Measurements from ENCODE around the gene PADI3. TPM values are rescaled to one million over a fixed set of nuclear protein-coding genes. Genes with fewer than 3 reads are reported as not detected.

PADI3 gene, protein sequence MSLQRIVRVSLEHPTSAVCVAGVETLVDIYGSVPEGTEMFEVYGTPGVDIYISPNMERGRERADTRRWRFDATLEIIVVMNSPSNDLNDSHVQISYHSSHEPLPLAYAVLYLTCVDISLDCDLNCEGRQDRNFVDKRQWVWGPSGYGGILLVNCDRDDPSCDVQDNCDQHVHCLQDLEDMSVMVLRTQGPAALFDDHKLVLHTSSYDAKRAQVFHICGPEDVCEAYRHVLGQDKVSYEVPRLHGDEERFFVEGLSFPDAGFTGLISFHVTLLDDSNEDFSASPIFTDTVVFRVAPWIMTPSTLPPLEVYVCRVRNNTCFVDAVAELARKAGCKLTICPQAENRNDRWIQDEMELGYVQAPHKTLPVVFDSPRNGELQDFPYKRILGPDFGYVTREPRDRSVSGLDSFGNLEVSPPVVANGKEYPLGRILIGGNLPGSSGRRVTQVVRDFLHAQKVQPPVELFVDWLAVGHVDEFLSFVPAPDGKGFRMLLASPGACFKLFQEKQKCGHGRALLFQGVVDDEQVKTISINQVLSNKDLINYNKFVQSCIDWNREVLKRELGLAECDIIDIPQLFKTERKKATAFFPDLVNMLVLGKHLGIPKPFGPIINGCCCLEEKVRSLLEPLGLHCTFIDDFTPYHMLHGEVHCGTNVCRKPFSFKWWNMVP
- 10 to 100 TPM in 1 of 4 donors, 1 to 10 TPM in 2, not detected in 1; 2.4 to 11.2 (median 2.7) TPM for total RNA-seq

DNA sequence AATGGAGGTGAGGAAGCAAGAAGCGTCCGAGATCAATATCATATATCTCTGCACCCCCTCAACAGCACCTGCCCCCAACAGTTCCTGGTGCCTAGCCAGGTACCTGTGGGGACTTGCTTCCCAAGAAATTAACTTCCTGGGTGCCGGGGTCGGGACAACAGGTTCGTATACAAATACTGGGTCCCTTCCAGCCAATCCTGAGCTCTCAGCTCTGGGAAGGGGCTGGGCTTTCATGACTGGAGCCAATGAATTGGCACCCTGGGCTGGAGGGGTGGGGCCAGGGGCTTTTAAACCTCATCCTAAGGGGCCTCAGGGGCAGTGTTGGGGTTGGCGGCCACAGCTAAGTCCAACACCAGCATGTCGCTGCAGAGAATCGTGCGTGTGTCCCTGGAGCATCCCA, at the start of gene PADI3:
Gene PADI3 (plus strand): TSS at position 318 of the 400 bp plus-strand sequence. CDS start 40 bp downstream, at position 358.
- H3K4me1 ChIP-seq: peaks cover 12% of the 10 kb centered on the region
- H3K4me3 ChIP-seq: no peak within 1 kb of the TSS
- no peak for DNase-seq (ENCODE audit: low spot score in 2 of 2)
- H3K27me3 ChIP-seq: peaks cover 13% of the 10 kb centered on the region
- WGBS: 66% methylated on average over 9 of the region's 9 CpGs
- TF ChIP-seq POLR2A (IDR thresholded peaks at IDR 0.05) (no peak), EP300 (IDR thresholded peaks at IDR 0.05) (no peak), POLR2AphosphoS5 (IDR thresholded peaks at IDR 0.05) (no peak)
- TF ChIP-seq, protein P1, sequence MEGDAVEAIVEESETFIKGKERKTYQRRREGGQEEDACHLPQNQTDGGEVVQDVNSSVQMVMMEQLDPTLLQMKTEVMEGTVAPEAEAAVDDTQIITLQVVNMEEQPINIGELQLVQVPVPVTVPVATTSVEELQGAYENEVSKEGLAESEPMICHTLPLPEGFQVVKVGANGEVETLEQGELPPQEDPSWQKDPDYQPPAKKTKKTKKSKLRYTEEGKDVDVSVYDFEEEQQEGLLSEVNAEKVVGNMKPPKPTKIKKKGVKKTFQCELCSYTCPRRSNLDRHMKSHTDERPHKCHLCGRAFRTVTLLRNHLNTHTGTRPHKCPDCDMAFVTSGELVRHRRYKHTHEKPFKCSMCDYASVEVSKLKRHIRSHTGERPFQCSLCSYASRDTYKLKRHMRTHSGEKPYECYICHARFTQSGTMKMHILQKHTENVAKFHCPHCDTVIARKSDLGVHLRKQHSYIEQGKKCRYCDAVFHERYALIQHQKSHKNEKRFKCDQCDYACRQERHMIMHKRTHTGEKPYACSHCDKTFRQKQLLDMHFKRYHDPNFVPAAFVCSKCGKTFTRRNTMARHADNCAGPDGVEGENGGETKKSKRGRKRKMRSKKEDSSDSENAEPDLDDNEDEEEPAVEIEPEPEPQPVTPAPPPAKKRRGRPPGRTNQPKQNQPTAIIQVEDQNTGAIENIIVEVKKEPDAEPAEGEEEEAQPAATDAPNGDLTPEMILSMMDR (IDR thresholded peaks at IDR 0.05): no peak
- no peak within 1 kb of the TSS for H3K27ac ChIP-seq
- no peaks in the 10 kb centered on the region for H3K9me3 ChIP-seq
- no peaks in the 10 kb centered on the region for H3K36me3 ChIP-seq

DNA sequence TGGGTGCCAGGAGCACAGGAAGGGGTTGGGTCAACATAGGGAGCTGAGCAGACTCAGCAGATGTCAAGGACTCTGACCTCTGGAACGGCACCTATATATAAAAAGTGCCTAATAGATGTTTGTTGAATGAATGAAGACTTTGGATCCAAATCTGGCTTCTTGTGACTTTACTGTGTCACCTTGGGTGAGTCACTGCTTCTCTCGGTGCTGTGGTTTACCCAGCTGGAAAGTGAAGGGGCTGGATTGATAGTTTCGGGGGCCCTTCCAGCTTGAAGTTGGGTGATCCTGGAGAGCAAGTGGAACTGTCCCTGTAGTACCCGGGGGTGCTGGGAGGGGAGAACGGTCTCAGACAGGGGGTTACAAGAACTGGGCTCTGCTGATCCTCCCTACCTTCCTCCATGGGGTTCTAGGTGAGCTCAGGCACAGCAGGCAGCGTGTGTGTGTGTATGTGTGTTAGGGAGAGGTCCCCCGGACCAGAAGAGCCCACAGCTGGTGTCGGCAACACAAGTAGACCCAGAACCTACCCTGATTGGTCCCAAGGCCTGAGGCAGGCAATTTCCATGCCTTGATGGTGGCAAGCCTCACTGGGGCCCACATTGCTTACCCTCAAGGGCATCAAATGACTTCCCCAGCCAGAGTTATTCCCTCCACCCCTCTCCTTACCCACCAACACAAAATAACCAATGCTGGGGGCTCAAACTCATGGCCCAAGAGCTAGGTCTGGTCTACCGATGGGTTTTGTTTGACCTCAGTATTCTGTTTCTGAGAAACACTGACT, 49.4 kb upstream of the PADI3 start:
- 90% methylated on average over 6 of the region's 9 CpGs for WGBS
- DNase-seq (ENCODE audit: low spot score in 2 of 2): peak; percentile 50 to 59

DNA sequence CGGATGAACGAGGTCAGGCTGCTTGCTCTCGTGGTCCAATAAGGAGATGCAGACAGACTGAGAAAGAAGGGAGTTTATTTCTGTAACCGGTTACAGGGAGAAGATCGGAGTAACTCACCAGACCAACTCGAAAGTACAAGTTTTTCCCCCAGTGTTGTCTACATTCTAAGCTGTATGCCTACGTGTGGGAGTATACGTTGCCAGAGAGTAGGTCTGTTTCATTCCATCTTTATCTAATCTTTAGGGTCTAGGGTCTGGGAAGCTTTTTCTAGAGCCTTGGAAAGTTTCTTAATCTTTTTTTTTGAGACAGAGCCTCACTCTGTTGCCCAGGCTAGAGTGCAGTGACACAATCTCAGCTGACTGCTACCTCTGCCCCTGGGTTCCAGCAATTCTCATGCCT, 48.7 kb upstream of the PADI3 start:
- H3K4me3 ChIP-seq: no peak overlapping the region
- H3K4me1 ChIP-seq: no peaks in the 10 kb centered on the region
- DNase-seq (ENCODE audit: low spot score in 2 of 2): no peak
- TF ChIP-seq, protein P1 (IDR thresholded peaks at IDR 0.05): no peak
- no peak for TF ChIP-seq EP300 (IDR thresholded peaks at IDR 0.05)
- no peak for TF ChIP-seq POLR2A (IDR thresholded peaks at IDR 0.05)
- no peak for TF ChIP-seq POLR2AphosphoS5 (IDR thresholded peaks at IDR 0.05)
- no peaks in the 10 kb centered on the region for H3K9me3 ChIP-seq
- H3K27me3 ChIP-seq: peaks cover 19% of the 10 kb centered on the region
- no peaks in the 10 kb centered on the region for H3K36me3 ChIP-seq
- WGBS: 82% methylated on average over 8 of the region's 8 CpGs
- H3K27ac ChIP-seq: no peak overlapping the region

More for the DNA sequence above, 49.4 kb upstream of the PADI3 start:
- Histone ChIP-seq H3K27me3 (peaks cover 16% of the 10 kb centered on the region), H3K4me3 (no peak overlapping the region), H3K36me3 (no peaks in the 10 kb centered on the region), H3K9me3 (no peaks in the 10 kb centered on the region), H3K27ac (no peak overlapping the region), H3K4me1 (no peaks in the 10 kb centered on the region)
- no peak for TF ChIP-seq EP300 (IDR thresholded peaks at IDR 0.05)
- no peak for TF ChIP-seq POLR2A (IDR thresholded peaks at IDR 0.05)
- TF ChIP-seq, protein P1 (IDR thresholded peaks at IDR 0.05): no peak
- no peak for TF ChIP-seq POLR2AphosphoS5 (IDR thresholded peaks at IDR 0.05)

DNA sequence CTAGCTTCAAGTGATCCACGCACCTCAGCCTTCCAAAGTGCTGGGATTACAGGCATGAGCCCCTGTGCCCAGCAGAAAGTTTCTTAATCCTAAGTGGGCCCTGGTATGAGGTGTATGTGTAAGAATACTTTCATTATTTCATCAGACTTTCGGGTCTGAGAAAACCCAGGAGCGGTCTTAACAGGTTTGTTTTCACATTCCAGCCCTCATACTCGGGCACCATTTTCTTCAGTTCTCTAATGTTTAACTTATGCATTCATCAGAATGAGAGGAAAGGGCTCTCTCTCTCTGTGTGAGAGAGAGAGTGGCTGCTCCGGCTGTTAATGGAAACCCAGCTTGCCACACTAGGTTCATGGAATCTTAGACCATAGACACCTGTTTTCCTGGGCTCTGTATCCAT, 48.1 kb upstream of the PADI3 start:
- no peak for DNase-seq (ENCODE audit: low spot score in 2 of 2)

More for the DNA sequence above, 48.1 kb upstream of the PADI3 start:
- no peaks in the 10 kb centered on the region for H3K4me1 ChIP-seq
- H3K9me3 ChIP-seq: no peaks in the 10 kb centered on the region
- 93% methylated on average over 5 of the region's 5 CpGs for WGBS
- TF ChIP-seq EP300 (IDR thresholded peaks at IDR 0.05): no peak
- TF ChIP-seq, protein P1 (IDR thresholded peaks at IDR 0.05): no peak
- no peak for TF ChIP-seq POLR2A (IDR thresholded peaks at IDR 0.05)
- TF ChIP-seq POLR2AphosphoS5 (IDR thresholded peaks at IDR 0.05): no peak
- no peak overlapping the region for H3K4me3 ChIP-seq
- H3K27ac ChIP-seq: no peak overlapping the region
- H3K27me3 ChIP-seq: peaks cover 21% of the 10 kb centered on the region
- no peaks in the 10 kb centered on the region for H3K36me3 ChIP-seq
